HepG2 (cell line): ENCODE results near the gene ST6GALNAC6. TPM values are rescaled to one million over a fixed set of nuclear protein-coding genes. Genes with fewer than 3 reads are reported as not detected.
A peak's percentile ranks its signal among the peaks of the same experiment; 100 is the strongest.

Source experiments
- ARID2 ChIP-seq: sonication (generic); formaldehyde crosslinking; IDR thresholded peaks from 2 replicates; pipeline ENCODE4 v1.8.1; 2022; ENCODE audit warnings: mild to moderate bottlenecking, missing genetic modification reagents, borderline replicate concordance
- ATRX ChIP-seq: sonication (generic); formaldehyde crosslinking; IDR thresholded peaks from 2 replicates; pipeline ENCODE4 v1.4.0; 2020; ENCODE audit warnings: missing genetic modification reagents, borderline replicate concordance
- CBX1 ChIP-seq: IDR thresholded peaks from one replicate; pipeline ENCODE4 v1.6.1; 2016; ENCODE audit warnings: antibody characterized with exemption, low read depth
- HNF4G ChIP-seq, 2 experiments: sonication (generic) in 1 of 2; formaldehyde crosslinking in 1 of 2; IDR thresholded peaks; 2 replicates each; pipeline versions ENCODE4 v1.4.0 to v1.6.1; 2011 to 2020; ENCODE audit warnings: borderline replicate concordance in 2 of 2, low read depth in 2 of 2, mild to moderate bottlenecking in 2 of 2, low read length in 1 of 2, missing genetic modification reagents in 1 of 2, moderate library complexity in 1 of 2
- KLF11 ChIP-seq: IDR thresholded peaks from 2 replicates; pipeline ENCODE4 v1.6.1; 2016; ENCODE audit warnings: missing compliant biosample characterization
- MAZ ChIP-seq, 2 experiments: sonication (generic) in 1 of 2; formaldehyde crosslinking in 1 of 2; IDR thresholded peaks; 2 replicates each; pipeline versions ENCODE4 v1.5.0 to v1.6.1; 2012 to 2020; ENCODE audit warnings: low read depth in 2 of 2, mild to moderate bottlenecking in 2 of 2, borderline replicate concordance in 1 of 2, improper control_type of control experiment in 1 of 2, low read length in 1 of 2, missing genetic modification reagents in 1 of 2, moderate library complexity in 1 of 2
- MLLT10 ChIP-seq: sonication (generic); formaldehyde crosslinking; IDR thresholded peaks from 2 replicates; pipeline ENCODE4 v1.4.0; 2020; ENCODE audit warnings: missing genetic modification reagents
- NCOA1 ChIP-seq: sonication (generic); formaldehyde crosslinking; IDR thresholded peaks from 2 replicates; pipeline ENCODE4 v1.9.0; 2021; ENCODE audit warnings: missing genetic modification reagents
- RARA ChIP-seq: IDR thresholded peaks from 2 replicates; pipeline ENCODE4 v1.6.1; 2016; ENCODE audit warnings: missing genetic modification reagents, missing compliant biosample characterization
- REL ChIP-seq: sonication (generic); formaldehyde crosslinking; conservative IDR thresholded peaks from 2 replicates; pipeline ENCODE4 v1.8.0; 2022; ENCODE audit warnings: mild to moderate bottlenecking, missing genetic modification reagents, moderate library complexity
- RORA ChIP-seq: sonication (generic); formaldehyde crosslinking; IDR thresholded peaks from 2 replicates; pipeline ENCODE4 v1.5.0; 2020; ENCODE audit warnings: mild to moderate bottlenecking, missing genetic modification reagents, moderate library complexity
- SKI ChIP-seq: fragments of 450-650 bp; IDR thresholded peaks from one replicate; pipeline ENCODE4 v1.6.1; 2018; ENCODE audit warnings: mild to moderate bottlenecking; ENCODE audit not compliant: partially characterized antibody
- TP53 ChIP-seq: sonication (generic); formaldehyde crosslinking; conservative IDR thresholded peaks from 2 replicates; pipeline ENCODE4 v1.4.0; 2020; ENCODE audit warnings: missing genetic modification reagents
- ZBED4 ChIP-seq: sonication (generic); formaldehyde crosslinking; IDR thresholded peaks from 2 replicates; pipeline ENCODE4 v1.4.0; 2020; ENCODE audit warnings: missing genetic modification reagents, borderline replicate concordance
- ZBTB14 ChIP-seq: sonication (generic); formaldehyde crosslinking; IDR thresholded peaks from 2 replicates; pipeline ENCODE4 v1.4.0; 2020; ENCODE audit warnings: missing genetic modification reagents
- ZBTB7A ChIP-seq: sonication (generic); formaldehyde crosslinking; IDR thresholded peaks from 2 replicates; pipeline ENCODE4 v1.8.0; 2022; ENCODE audit warnings: mild to moderate bottlenecking, missing genetic modification reagents
- ZMYM4 ChIP-seq: sonication (generic); formaldehyde crosslinking; IDR thresholded peaks from 2 replicates; pipeline ENCODE4 v1.8.1; 2023; ENCODE audit warnings: mild to moderate bottlenecking, missing genetic modification reagents
- ZNF333 ChIP-seq: sonication (generic); formaldehyde crosslinking; IDR thresholded peaks from 2 replicates; pipeline ENCODE4 v1.4.0; 2020; ENCODE audit warnings: mild to moderate bottlenecking, missing genetic modification reagents, borderline replicate concordance
- ZNF816 ChIP-seq: sonication (generic); formaldehyde crosslinking; IDR thresholded peaks from 2 replicates; pipeline ENCODE4 v1.8.0; 2022; ENCODE audit warnings: missing genetic modification reagents, mild to moderate bottlenecking, borderline replicate concordance
- ZSCAN20 ChIP-seq: sonication (generic); formaldehyde crosslinking; IDR thresholded peaks from 2 replicates; pipeline ENCODE4 v1.4.0; 2020; ENCODE audit warnings: missing genetic modification reagents, mild to moderate bottlenecking, borderline replicate concordance
- polyA plus RNA-seq, 8 experiments: library from polyadenylated mRNA; depleted of rRNA in 3 of 8; stranded (reverse) in 7 of 8; unstranded in 1 of 8; fragments of >200 nt; fragmentation: Illumina TruSeq in 4 of 8; extraction: Trizol in 4 of 8; gene quantifications; 2 replicates each; pipeline versions ENCODE4 v1.2.1 to v1.2.3, GENCODE V29; 2011 to 2016; ENCODE audit warnings: low read depth in 4 of 8, missing spikeins in 1 of 8, mixed read lengths in 1 of 8; ENCODE audit not compliant: insufficient read depth in 1 of 8
- total RNA-seq, 5 experiments: library from RNA; depleted of rRNA; stranded (reverse); fragments of >200 nt; fragmentation: Illumina TruSeq; extraction: Trizol; gene quantifications; 2 replicates each; pipeline ENCODE4 v1.2.3, GENCODE V29; 2016; ENCODE audit warnings: low read depth in 1 of 5

The ST6GALNAC6 gene
- total and polyA plus RNA-seq, 2 of the 13 experiments (the other 11 are each of a cell fraction or from before 2014, with no cell fraction given), result 18.5 to 65.4 TPM

- no peak for TF ChIP-seq ZBTB7A
- no peak for TF ChIP-seq ZNF333 (CRISPR knock-in tag)
- TF ChIP-seq HNF4G (IDR thresholded peaks at IDR 0.05; ENCODE audit: borderline replicate concordance, low read depth, low read length), result peak; percentile 29; the same call in 1 of the 2 replicates
- no peak for TF ChIP-seq HNF4G (CRISPR knock-in tag; IDR thresholded peaks at IDR 0.05; ENCODE audit: borderline replicate concordance, low read depth)
- no peak for TF ChIP-seq ZNF816 (CRISPR knock-in tag)
- TF ChIP-seq TP53, result no peak
- TF ChIP-seq MAZ (IDR thresholded peaks at IDR 0.05; ENCODE audit: borderline replicate concordance, low read depth, low read length), result no peak
- TF ChIP-seq MAZ (CRISPR knock-in tag; IDR thresholded peaks at IDR 0.05; ENCODE audit: low read depth), result no peak
- TF ChIP-seq ZBED4 (CRISPR knock-in tag), result no peak
- TF ChIP-seq REL, result no peak
- no peak for TF ChIP-seq RORA (CRISPR knock-in tag)
- no peak for TF ChIP-seq ARID2 (CRISPR knock-in tag)
- no peak for TF ChIP-seq ZSCAN20 (CRISPR knock-in tag)
- TF ChIP-seq MLLT10 (CRISPR knock-in tag), result no peak
- TF ChIP-seq SKI, result no peak
- TF ChIP-seq KLF11 (CRISPR knock-in tag), result no peak
- TF ChIP-seq ZBTB14, result no peak
- 0 out of 2 replicates have a peak, but pooled peaks have one; percentile 12 for TF ChIP-seq ZMYM4 (CRISPR knock-in tag)
- no peak for TF ChIP-seq ATRX (CRISPR knock-in tag)
- no peak for TF ChIP-seq CBX1
- 0 out of 2 replicates have a peak, but pooled peaks have one; percentile 16 for TF ChIP-seq RARA (CRISPR knock-in tag)
- no peak for TF ChIP-seq NCOA1
Measured at GRCh38 chr9:127856094-127856728, 43.2 kb downstream of the ST6GALNAC6 start (continued).
